ENCODE measurements around the gene VTN.

GRCh38 chr17:28407130-28407973, 37.2 kb upstream of the VTN start:
- TF ChIP-seq POLR2A (IDR thresholded peaks at IDR 0.05; ENCODE audit: low read length) = no peak
- no peak for TF ChIP-seq GATA1 (IDR thresholded peaks at IDR 0.05; ENCODE audit: low read depth, low read length)

Data from erythroblast (primary cell).